ENCODE data around the gene IFNA14.
"Not testable (repeated sequence)": the region's sequence is repeated elsewhere in the genome, so short reads cannot be mapped to it uniquely, and the experiment has no call there.

Gene IFNA14

GRCh38 chr9:21194867-21195776 is 44.7 kb downstream of the IFNA14 start:
- peak; percentile 64 for TF ChIP-seq CTCF (IDR thresholded peaks at IDR 0.05; ENCODE audit: low read depth, low read length)
- peak; percentile 15 for DNase-seq (ENCODE audit: low read depth, low spot score)
- H3K4me3 ChIP-seq (ENCODE audit: low read depth, low read length); in situ Hi-C loops (cut with HindIII; ENCODE audit: low sequenced_read_pairs): not testable (repeated sequence)
